GM19043 (cell line): ENCODE data around the gene ANKS6.

ENCODE experiments used
- ATAC-seq: cut with Tn5 transposase; IDR thresholded peaks from one replicate; pipeline ENCODE4 v1.9.1; 2021; ENCODE audit warnings: low read depth; ENCODE audit not compliant: unreplicated experiment

Gene ANKS6

DNA sequence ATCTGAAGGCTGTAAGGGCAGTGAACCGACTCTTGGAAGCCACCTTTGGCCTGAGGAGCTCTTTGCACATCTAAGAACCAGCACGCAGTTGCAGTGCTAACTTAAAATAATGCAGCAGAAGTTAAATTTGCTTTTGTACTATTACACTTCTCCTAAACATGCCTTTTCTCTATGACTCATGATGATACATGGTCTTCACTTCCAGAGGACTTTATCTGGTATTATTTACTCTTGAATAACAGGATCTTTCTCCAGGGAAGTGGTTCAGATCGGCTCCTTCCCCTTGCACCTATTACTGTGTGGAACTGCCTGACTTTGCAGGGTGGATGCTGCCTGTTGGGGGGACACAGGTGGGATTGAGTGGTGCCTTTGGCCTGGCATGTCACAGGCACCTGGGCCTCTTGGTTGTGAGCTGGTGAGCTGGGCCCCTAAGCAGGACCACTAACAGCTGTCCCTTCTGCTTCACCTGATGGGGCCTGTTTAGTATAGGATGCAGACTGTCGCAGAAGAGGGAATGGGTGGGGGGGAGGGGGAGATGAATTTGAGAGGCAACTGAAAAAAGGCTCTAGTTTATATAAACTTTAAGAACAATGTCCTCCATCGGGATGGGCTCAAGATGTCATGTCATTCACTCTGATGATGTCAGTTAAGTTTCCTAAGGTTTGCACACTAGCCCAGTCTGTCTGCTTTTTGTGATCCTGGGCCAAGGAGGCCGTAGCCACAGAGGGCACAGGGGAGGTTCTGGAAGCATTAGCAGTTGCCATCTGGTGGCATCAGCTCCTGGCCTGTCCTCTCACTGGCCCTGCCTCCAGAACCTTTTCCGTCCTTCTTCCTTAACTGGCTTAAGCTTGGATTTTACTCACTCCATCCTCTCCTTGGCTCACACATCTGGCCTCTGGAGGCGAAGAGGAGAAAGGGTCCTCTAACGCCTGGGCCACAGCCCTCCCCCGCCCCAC lies 53.8 kb downstream of the ANKS6 start:
- no peak for ATAC-seq

DNA sequence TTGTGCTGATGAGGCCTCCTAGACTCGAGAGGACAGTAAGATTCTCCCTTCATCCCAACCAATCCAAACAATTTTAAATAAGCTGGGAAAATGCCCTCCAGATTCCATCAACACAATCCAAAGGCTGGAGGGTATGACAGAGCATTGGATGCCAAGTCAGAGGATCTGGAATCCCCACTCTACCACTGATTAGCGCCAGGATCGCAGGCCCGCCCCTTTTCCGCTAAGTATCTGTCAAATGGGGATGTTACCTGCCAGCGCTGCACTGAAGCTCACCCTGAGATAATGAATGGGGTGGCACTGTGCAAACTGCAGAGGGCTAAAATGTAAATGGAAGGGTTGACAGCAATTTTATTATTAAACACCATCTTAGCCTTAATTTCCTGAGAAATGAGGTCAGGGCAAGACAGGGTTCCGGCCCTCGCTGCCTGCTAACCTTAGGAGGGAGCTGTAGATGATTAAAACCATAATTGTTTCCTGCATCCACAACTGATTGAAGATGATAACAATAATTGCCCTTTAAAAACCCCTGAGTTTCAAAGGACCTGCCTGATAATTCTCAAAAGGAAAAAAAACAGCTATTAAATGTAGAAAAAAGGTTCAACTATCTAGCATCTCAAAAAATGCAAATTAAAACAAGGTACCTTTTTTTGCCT lies 56.0 kb downstream of the ANKS6 start:
- ATAC-seq: no peak

DNA sequence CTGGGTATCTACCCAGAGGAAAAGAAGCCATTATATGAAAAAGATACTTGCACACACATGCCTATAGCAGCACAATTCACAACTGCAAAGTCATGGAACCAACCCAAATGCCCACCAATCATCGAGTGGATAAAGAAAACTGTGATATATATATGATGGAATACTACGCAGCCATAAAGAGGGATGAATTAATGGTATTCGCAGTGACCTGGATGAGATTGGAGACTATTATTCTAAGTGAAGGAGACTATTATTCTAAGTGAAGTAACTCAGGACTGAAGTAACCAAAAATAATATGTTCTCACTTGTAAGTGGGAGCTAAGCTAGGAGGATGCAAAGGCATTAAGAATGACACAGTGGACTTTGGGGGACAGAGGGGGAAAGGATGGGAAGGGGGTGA lies 57.6 kb downstream of the ANKS6 start:
- no peak for ATAC-seq

DNA sequence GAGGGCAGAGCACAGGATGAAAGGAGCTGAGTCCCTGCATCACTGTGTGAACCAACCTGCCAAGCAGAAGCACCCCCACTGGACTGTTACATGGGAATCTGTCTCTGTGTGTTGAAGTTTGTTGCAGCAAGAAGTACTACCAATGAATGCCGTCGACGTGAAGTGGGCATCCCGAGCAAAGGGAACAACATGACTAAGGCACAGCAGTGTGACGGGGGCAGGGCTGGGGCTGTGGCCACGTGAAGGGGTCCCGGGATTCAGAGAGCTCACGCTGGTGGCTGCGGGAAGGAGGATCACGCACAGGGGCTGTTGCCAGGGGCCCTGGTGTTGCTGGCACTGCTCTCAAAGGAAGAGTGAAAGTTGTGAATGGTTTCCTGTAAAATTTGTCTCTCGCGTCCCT lies 60.1 kb downstream of the ANKS6 start:
- ATAC-seq: no peak

DNA sequence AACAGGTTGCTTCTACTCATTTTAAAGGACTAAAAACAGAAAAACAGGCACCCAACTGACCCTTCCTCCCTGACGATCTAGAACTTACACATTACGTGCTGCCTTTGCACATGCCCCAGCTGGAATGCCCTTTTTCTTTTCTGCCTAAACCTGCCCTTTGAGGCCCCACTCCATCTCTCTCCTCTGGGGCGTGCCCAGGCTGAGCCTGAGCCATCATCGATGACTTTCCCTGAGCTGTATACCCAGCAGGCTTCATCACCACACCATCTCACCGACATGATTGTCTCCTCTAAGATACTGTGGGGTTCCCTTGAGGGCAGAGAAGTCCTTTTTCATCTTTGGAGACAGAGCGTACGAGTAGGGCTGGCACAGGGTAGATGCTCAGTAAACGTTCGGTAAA lies 63.6 kb downstream of the ANKS6 start:
- no peak for ATAC-seq

DNA sequence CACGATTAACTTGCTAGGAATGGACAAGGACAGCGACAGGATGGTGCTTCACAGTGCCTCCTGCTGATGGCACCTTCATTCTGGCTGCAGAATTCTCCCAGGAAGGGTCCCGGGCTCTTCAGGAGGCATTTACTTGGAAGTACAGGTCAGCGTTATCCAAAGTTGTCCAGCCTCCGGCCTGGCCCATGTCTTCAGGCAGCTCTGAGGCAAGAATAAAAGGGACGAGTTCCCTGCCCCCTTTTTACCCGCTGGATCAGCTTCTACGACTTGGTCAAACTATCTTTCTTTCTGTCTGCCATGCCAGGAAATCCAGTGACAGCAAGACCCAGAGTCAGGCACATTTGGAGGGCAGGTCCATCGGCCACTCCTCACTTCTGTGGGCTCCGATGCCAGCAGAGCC lies 64.3 kb downstream of the ANKS6 start:
- ATAC-seq: no peak

DNA sequence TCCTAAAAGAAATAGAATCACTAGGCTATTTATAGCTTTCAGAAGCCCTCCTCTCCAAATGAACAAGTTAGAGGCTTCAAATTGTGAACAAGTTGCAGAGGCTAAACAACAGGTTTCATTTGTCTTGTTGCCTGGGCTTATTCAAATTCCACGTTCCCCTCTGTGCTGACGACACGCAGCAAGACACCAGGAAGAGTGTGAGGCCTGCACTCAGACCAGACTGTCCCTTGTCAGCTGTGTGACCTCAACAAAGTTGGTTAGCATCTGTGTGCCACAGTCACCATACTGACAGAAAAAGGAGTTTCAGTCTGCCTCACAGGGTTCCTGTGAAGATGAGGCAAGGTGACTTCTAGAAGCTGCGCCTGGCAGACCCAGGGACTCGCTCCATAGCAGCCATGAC lies 65.5 kb downstream of the ANKS6 start:
- no peak for ATAC-seq

DNA sequence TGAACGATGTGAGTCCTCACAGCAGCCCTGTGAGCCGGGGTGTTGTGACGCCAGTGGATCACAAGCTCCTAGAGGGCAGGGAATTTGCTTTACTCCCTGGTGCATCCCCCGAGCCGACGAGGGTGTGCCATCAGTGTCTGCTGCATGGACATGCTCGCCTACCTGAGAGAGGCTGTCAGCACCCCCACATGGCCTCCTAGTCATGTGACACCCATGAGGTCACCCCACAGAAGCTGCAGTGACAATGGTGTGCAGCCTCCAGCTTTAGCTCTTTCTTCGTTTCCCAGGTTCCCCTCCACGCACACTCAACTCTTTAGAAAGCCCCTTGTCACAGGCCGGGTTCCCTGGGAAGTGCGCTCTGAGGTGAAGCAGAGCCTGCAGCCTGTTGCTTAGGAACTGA lies 67.9 kb downstream of the ANKS6 start:
- ATAC-seq: no peak

DNA sequence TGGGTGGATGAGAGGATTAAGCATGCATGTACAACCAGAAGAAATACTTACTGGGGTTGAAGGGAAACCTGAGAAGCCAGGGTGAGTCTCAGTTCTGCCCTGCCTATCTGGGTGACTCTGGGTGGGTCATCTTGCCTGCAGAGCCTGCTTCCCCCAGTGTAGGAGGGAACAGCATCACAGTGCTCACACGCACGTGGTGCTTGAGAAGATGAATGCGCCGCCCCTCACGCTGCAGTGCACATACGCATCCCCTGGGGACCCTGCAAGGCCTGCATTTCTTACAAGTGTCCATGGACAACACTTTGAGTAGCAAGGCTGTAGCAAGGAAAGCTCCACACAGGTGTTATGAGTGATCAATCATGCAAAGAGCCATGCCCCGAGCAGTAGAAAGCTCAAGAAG lies 68.9 kb downstream of the ANKS6 start:
- no peak for ATAC-seq

DNA sequence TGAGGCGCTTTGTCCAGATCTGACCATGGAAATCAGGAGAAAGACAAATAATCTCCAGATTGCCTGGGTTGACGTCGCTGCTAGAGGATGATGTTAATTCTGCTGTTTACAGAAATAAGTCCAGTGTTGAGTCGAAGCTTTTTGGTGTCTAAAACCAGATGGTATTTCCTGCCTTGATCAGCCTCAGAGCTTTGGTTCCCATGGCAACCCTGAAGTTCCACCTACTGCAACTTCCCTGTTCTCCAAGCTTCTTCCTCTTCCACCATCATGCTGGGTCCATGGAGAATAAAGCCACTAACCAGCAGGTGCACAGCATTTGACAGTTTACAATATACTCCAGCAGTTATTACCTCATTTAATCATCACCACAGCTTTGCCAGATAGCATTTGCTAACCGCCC lies 69.6 kb downstream of the ANKS6 start:
- ATAC-seq: no peak

DNA sequence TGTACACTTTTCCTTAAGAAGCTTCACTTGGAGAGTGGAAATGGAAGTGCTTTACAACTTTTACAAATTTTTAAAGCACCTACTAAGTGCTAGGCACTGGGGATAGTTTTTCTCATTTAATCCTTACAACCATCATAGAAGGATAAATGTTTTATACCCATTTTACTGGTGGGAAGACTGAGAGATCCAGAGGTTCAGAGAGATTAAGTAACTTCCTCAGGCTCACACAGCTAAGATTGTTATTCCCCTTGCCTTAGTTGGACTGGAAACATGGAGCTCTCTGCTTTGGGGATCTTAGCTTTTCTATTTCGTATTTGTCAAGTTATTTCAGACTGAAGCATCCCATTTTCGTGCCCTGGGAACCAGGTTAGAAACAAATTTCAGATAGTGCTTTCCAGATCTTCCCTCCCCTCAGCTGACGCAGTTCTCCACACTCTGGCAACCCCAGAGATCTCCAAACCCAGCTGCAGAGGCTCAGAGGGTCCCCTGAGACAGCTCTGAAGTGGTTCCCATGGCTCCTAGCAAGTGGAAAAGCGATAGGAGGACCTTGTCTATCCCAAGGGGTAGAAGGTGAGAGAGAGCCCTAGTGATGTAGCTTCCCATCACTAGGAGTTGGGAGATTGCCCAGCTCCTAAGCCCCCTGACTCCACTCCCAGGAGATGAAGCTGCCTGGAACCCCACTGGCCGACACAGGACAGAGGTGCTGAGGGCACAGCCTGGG lies 71.4 kb downstream of the ANKS6 start:
- ATAC-seq: no peak

DNA sequence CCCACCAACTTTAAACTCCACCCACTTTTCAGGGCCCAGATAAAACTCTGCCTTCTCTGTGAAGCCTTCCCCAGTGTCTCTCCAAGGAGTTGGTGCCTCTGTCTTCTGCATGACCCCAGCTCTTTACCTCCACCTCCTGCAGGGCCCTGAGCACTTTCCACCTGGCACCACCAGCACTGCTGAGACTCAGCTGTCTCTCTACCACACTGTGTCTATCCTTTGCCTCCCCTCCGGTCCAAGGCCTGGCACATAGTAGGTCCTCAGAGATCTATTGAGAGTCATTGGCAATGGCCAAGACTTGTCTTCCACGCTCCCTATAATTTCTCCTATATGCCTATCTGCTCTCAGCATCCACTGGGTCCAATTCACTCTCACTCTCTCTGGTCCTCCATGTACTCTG lies 74.7 kb downstream of the ANKS6 start:
- no peak for ATAC-seq

DNA sequence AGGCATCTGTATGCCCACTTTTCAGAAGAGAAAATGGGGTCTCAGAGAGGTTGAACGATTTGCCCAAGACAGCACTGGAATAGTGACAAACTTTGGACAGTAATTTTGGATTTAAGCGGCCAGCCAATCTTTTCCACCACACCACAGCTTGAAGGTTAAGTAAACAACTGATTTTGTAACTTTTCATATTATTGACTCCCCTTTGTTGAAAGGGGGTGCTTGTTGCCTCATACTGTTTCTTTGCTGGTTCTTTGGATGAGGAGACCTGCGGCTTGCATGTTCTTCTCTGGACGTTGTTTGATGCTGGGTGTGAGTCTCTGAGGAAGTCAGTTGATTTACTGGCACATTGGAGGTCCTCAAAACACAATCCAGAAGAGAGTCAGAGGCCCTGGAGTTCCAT lies 76.0 kb downstream of the ANKS6 start:
- ATAC-seq: no peak

DNA sequence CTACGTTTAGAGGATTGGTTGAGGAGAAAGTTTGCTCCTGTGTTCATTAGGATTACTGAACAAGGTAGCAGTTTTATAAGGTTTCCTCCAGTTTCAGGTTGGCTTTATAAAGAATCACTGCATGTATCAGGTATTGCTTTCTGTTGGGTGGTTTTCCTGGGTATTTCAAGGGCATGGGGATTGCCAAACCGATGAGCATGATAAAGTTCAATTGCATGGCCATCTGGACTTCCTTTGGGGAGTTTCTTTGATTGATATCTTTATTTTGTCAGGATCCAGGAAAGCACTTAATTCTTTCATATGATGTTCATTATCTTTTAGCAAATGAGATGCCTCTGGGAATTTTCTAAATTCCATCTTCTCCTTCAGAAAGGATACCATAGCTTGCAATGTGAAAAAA lies 77.3 kb downstream of the ANKS6 start:
- no peak for ATAC-seq

DNA sequence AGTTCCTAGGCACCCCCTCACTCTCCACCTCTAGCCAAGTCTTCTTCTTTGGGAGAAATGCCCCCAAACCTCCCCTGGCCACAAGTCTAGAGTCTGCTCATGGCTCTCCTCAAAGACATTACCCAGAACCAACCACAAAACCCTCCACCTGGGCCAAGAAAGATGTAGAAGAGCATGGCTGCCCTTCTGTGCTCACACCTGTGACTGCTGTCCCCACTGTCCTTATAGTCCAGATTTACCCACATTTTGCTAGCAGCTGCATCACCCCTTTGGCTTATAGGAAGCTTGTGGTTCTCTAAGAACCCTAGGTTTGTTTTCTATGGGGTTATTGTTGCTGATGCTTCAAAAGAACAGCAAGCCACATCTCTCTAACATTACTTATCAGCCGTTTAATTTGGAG lies 81.5 kb downstream of the ANKS6 start:
- ATAC-seq: no peak

DNA sequence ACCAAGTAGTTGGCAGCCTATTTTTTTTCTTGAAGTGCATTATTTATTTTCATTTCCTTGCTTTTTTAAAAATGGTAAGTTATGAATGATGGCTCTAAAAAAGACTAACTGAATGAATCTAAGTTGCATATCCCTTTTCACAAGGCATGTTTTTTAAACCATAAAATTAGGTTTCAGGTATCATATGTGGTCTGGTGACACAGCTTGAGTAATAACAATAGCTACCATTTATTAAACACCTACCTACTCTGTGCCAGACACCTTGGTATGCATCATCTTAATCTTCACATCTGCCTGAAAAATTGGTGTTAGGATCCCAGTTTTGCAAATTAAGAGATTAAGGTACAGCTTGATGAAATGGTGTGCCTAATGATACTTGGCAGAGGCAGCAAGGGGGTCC lies 83.4 kb downstream of the ANKS6 start:
- no peak for ATAC-seq

DNA sequence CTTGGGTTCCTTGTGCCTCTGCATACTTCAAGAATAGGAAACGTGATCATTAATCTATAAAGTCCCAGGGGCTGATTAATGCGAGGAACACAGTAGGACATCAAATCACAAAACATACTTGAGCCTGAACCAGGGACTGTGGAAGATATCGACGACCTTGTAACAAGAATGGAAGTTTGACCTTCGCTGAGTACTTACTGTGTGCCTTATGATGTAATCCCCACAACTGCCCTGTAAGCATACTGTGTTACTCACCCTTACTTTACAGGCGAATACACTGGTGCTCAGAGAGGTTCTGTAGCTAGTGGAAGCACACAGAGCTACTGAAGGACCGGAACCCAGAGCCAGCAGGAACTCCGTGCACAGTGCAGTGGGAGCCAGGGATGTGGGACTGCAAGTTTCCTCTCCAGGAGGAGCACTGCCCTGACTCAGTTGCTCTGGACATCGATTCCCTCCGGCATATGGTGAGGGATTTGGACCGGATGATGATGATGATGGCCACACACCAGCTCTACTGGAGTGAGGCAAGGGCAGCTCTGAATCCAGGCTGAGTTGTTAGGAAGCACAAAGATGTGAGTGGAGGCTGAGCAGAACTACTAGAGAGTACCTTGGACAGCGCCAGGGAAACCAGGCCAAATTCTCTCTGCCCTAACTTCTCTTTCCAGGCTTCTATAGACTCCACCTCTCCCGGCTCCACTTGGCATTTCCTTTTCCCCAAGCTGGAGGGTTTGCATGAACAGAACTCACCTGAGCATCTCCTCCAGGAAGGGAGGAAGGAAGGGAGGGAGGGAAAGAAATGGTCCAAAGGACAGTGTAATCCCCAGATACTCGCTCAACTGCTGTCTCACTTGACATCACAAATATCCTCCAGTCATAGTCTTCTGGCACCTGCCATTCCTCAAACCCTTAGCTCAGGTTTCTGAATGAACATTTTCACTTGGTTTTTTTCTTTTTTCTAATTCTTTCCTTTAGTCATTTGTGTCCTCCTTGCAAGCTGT lies 86.1 kb downstream of the ANKS6 start:
- no peak for ATAC-seq

DNA sequence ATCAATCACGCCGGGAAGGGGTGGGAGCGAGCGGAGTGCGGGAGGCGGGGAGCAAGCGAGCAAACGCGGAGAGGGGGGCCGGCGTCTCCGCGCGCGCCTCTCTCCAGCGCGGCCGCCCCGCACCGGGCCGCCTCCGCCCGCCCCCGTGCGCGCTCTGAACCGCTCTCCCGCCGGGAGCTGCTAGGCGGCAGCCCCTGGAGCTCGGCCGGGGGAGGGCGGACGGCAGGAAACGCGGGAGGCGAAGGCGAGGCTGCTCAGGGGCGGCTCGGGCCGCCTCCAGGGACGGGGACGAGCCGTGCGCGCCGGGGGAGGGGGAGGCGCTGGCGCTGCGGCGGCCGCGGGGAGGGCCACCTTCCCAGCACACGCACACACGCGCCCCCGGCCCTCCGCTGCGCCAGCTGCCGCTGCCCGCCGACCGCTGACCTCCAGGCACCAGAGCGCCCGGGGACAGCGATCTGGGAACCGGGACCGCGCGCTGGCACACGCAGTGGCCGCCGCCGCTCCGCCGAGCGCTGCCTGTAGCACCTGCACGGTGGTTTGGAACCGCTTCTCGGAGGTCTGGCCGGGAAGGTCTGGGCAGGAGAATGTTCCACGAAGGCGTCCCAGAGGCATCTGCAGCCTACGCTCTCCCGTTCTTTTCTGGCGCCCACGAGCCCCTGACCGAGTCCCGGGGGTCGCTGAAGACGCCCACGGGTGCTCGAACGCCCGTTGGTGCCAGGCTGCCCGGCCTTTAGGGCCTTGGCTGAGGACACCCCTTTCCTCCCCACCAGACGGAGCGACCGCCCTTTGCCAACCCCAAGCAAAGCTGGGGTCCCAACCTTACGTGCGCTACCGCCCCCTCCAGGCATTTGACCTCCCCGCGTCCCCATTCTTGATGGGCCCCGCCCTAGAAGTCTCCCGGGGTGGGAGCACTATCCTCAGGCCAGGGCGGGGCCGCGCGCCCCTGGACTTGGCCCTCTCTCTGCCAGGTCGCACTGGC lies 87.1 kb downstream of the ANKS6 start, which contains the start of gene GABBR2:
GABBR2 (minus strand) TSS at position 3 of the 979 bp plus-strand sequence. CDS start 198 bp downstream, outside the sequence.
- no peak for ATAC-seq
